HCT116 (cell line): ENCODE data around the gene LRRC7. TPM values are rescaled to one million over a fixed set of nuclear protein-coding genes. Genes with fewer than 3 reads are reported as not detected.

ENCODE experiments used
- ATAC-seq: fragments of 200-7000 bp; cut with Tn5 transposase; 2 replicates; pipeline ENCODE4 v1.9.1; 2020; ENCODE audit warnings: mild to moderate bottlenecking, moderate library complexity
- BruUV-seq: library from RNA; stranded (reverse); fragments of 400-500 nt; replicated peaks from 2 replicates; lab custom pipeline; 2021; lab: Mats Ljungman, UMichigan
- CTCF ChIA-PET: fragments of 300-600 bp; sonication (Branson Sonifier 250); formaldehyde crosslinking; loops from one replicate; lab custom pipeline; 2021; ENCODE audit warnings: antibody characterized with exemption; lab: Charles Lee
- POLR2A ChIA-PET: fragments of 300-600, 350-600 bp; sonication (Branson Sonifier 250); formaldehyde crosslinking; loops from one replicate; lab custom pipeline; 2021; ENCODE audit warnings: antibody characterized with exemption; lab: Charles Lee
- RAD21 ChIA-PET, 2 experiments: fragments of 300-600 bp; sonication (Branson Sonifier 250); formaldehyde crosslinking; loops; one replicate each; lab custom pipeline; 2023; ENCODE audit warnings: low total read pairs in 2 of 2; ENCODE audit not compliant: uncharacterized antibody in 2 of 2, unreplicated experiment in 2 of 2, low non-redundant PET in 1 of 2; lab: Charles Lee
- DNase-seq: peaks from one replicate; pipeline ENCODE4 v3.0.0-alpha.2; 2010; ENCODE audit warnings: low read depth, low spot score
- H2AFZ ChIP-seq: fragments of 200-600 bp; shearing (Covaris generic), sonication (generic); 2 replicates; pipeline ENCODE4 v1.6.1; 2017; ENCODE audit warnings: low read depth, mixed run types, mixed read lengths, antibody characterized with exemption, low read length; ENCODE audit not compliant: poor library complexity, severe bottlenecking
- H3K27ac ChIP-seq: 2 replicates; pipeline ENCODE4 v1.5.1; 2012; ENCODE audit warnings: low read depth, low read length
- H3K27me3 ChIP-seq: fragments of 200-600 bp; sonication (generic); 2 replicates; pipeline ENCODE4 v1.6.1; 2016; ENCODE audit warnings: mixed run types, low read length, mixed read lengths; ENCODE audit not compliant: insufficient read depth
- H3K36me3 ChIP-seq, 2 experiments: fragments of 200-500 bp in 1 of 2; fragments of 200-600 bp in 1 of 2; sonication (Bioruptor generic) in 1 of 2; sonication (generic) in 1 of 2; 2 replicates each; pipeline versions ENCODE4 v1.5.1 to v1.6.1; 2014 to 2016; ENCODE audit warnings: low read length in 2 of 2, inconsistent platforms in 1 of 2, mixed read lengths in 1 of 2, mixed run types in 1 of 2; ENCODE audit not compliant: insufficient read depth in 2 of 2, control insufficient read depth in 1 of 2
- H3K4me1 ChIP-seq, 2 experiments: fragments of 200-600 bp in 1 of 2; sonication (generic) in 1 of 2; 2 replicates each; pipeline versions ENCODE4 v1.5.1 to v1.6.1; 2012 to 2017; ENCODE audit warnings: low read length in 2 of 2, inconsistent platforms in 1 of 2, mild to moderate bottlenecking in 1 of 2, mixed read lengths in 1 of 2, mixed run types in 1 of 2, moderate library complexity in 1 of 2; ENCODE audit not compliant: insufficient read depth in 2 of 2, control insufficient read depth in 1 of 2
- H3K4me2 ChIP-seq: fragments of 200-600 bp; sonication (generic); 2 replicates; pipeline ENCODE4 v1.6.1; 2017; ENCODE audit warnings: mixed run types, low read length, mixed read lengths
- H3K4me3 ChIP-seq, 2 experiments: fragments of 200-600 bp in 1 of 2; sonication (generic) in 1 of 2; replicated peaks in 1 of 2; 2 replicates each; pipeline ENCODE4 v1.5.1; 2011 to 2016; ENCODE audit warnings: low read length in 2 of 2, control low read depth in 1 of 2, low read depth in 1 of 2, mild to moderate bottlenecking in 1 of 2, mixed read lengths in 1 of 2, mixed run types in 1 of 2
- H3K79me2 ChIP-seq: fragments of 200-600 bp; sonication (generic); 2 replicates; pipeline ENCODE4 v1.6.1; 2017; ENCODE audit warnings: mild to moderate bottlenecking, mixed run types, low read length, moderate library complexity, mixed read lengths; ENCODE audit not compliant: insufficient read depth
- H3K9ac ChIP-seq: fragments of 200-600 bp; sonication (generic); 2 replicates; pipeline ENCODE4 v1.6.1; 2016; ENCODE audit warnings: low read length, mixed read lengths
- H3K9me2 ChIP-seq: fragments of 200-600 bp; sonication (generic), shearing (Covaris generic); 2 replicates; pipeline ENCODE4 v1.6.1; 2017; ENCODE audit warnings: mixed run types, mild to moderate bottlenecking, moderate library complexity; ENCODE audit not compliant: insufficient read depth
- H3K9me3 ChIP-seq, 2 experiments: fragments of 200-500 bp in 1 of 2; fragments of 200-600 bp in 1 of 2; sonication (Bioruptor generic) in 1 of 2; sonication (generic) in 1 of 2; 2 replicates each; pipeline ENCODE4 v1.6.1; 2014 to 2017; ENCODE audit warnings: low read length in 2 of 2, mixed read lengths in 2 of 2, inconsistent platforms in 1 of 2, low read depth in 1 of 2, mild to moderate bottlenecking in 1 of 2, mixed run types in 1 of 2, moderate library complexity in 1 of 2; ENCODE audit not compliant: control insufficient read depth in 1 of 2, insufficient read depth in 1 of 2
- H4K20me1 ChIP-seq: fragments of 200-600 bp; sonication (generic), shearing (Covaris generic); 2 replicates; pipeline ENCODE4 v1.6.1; 2017; ENCODE audit warnings: mixed run types, mild to moderate bottlenecking, moderate library complexity; ENCODE audit not compliant: insufficient read depth
- ATF3 ChIP-seq: IDR thresholded peaks from 2 replicates; pipeline ENCODE4 v1.6.1; 2012
- CBX3 ChIP-seq: IDR thresholded peaks from 2 replicates; pipeline ENCODE4 v1.6.1; 2012; ENCODE audit warnings: low read depth
- ELF1 ChIP-seq: IDR thresholded peaks from 2 replicates; pipeline ENCODE4 v1.6.1; 2012; ENCODE audit warnings: low read depth, borderline replicate concordance
- EZH2 ChIP-seq: fragments of 200-600 bp; sonication (generic); IDR thresholded peaks from 2 replicates; pipeline ENCODE4 v1.6.1; 2017; ENCODE audit warnings: antibody characterized with exemption, mixed run types
- EZH2phosphoT487 ChIP-seq: fragments of 200-600 bp; IDR thresholded peaks from 2 replicates; pipeline ENCODE4 v1.6.1; 2018; ENCODE audit warnings: antibody characterized with exemption, borderline replicate concordance
- FOSL1 ChIP-seq: IDR thresholded peaks from 2 replicates; pipeline ENCODE4 v1.6.1; 2012; ENCODE audit warnings: low read depth
- JUND ChIP-seq: IDR thresholded peaks from 2 replicates; pipeline ENCODE4 v1.6.1; 2012
- MAX ChIP-seq: IDR thresholded peaks from 2 replicates; pipeline ENCODE4 v1.6.1; 2012
- POLR2A ChIP-seq: IDR thresholded peaks from 2 replicates; pipeline ENCODE4 v1.7.0; 2011; ENCODE audit warnings: borderline replicate concordance; ENCODE audit not compliant: insufficient read depth, insufficient read length; ENCODE audit errors: extremely low read depth
- POLR2AphosphoS5 ChIP-seq: IDR thresholded peaks from 2 replicates; pipeline ENCODE4 v1.6.1; 2011; ENCODE audit warnings: mild to moderate bottlenecking, low read depth, low read length, moderate library complexity
- RAD21 ChIP-seq: IDR thresholded peaks from 2 replicates; pipeline ENCODE4 v1.6.1; 2012; ENCODE audit warnings: low read depth, mild to moderate bottlenecking
- SIN3A ChIP-seq: IDR thresholded peaks from 2 replicates; pipeline ENCODE4 v1.6.1; 2012; ENCODE audit warnings: low read depth
- SP1 ChIP-seq: IDR thresholded peaks from 2 replicates; pipeline ENCODE4 v1.6.1; 2012; ENCODE audit warnings: low read depth
- SRF ChIP-seq: IDR thresholded peaks from 2 replicates; pipeline ENCODE4 v1.6.1; 2012; ENCODE audit warnings: low read depth
- TCF7L2 ChIP-seq: IDR thresholded peaks from 2 replicates; pipeline ENCODE4 v1.7.0; 2011; ENCODE audit warnings: borderline replicate concordance, inconsistent platforms; ENCODE audit not compliant: insufficient read depth, insufficient read length; ENCODE audit errors: extremely low read depth
- YY1 ChIP-seq: IDR thresholded peaks from 2 replicates; pipeline ENCODE4 v1.6.1; 2011; ENCODE audit warnings: low read length, low read depth, moderate library complexity, mild to moderate bottlenecking; ENCODE audit not compliant: insufficient replicate concordance; ENCODE audit errors: extremely low read depth
- ZFX ChIP-seq: fragments of 450-650 bp; IDR thresholded peaks from 2 replicates; pipeline ENCODE4 v1.6.1; 2017
- ZNF274 ChIP-seq: fragments of 200-500 bp; sonication (Bioruptor generic); IDR thresholded peaks from 2 replicates; pipeline ENCODE4 v1.6.1; 2014; ENCODE audit warnings: mild to moderate bottlenecking, low read depth, low read length, inconsistent platforms
- intact Hi-C: fragments of 100-400 bp; cut with micrococcal nuclease; formaldehyde crosslinking; loops from 2 replicates; pipeline ENCODE4 v1.10.0; 2022
- total RNA-seq: library from RNA; stranded (reverse); gene quantifications from one replicate; pipeline ENCODE4 v1.2.1, GENCODE V29; 2021; ENCODE audit not compliant: unreplicated experiment
- TF ChIP-seq, protein P1 (sequence below): IDR thresholded peaks from 2 replicates; pipeline ENCODE4 v1.6.1; 2012; ENCODE audit warnings: low read depth
- TF ChIP-seq, protein P2 (sequence below): IDR thresholded peaks from 2 replicates; pipeline ENCODE4 v1.6.1; 2011; ENCODE audit warnings: mild to moderate bottlenecking, low read length, moderate library complexity; ENCODE audit not compliant: insufficient replicate concordance; ENCODE audit errors: extremely low read depth

The LRRC7 gene
- total RNA-seq, 1 experiment from 2014 or later = not detected

DNA sequence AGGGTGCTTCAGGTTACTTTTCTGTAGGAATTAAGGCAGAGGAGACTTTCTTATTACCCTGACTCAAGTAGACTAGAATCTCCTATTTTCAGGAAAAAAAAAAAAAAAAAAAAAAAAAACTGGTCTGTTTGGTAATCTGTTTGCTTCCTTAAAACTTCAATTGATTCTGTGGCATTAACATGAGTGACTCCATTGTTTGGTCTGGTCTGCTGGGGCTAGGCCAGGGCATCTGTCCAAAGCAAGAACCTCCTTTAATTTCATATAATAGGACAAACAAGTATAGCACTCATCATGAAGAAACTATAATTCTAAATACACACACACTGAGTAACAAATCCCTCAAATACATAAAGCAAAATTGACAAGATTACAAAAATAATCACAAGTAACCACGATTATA, 32.9 kb upstream of the LRRC7 start:
- intact Hi-C loops = no loop called here
- H3K79me2 ChIP-seq = no peaks in the 10 kb centered on the region
- DNase-seq (no peak), ATAC-seq (no peak)
- H3K4me1 ChIP-seq = no peaks in the 10 kb centered on the region
- no peak overlapping the region for H3K27ac ChIP-seq
- POLR2A ChIA-PET = no interaction called here
- H3K9me2 ChIP-seq = no peaks in the 10 kb centered on the region
- H3K4me3 ChIP-seq = no peak overlapping the region
- no peaks in the 10 kb centered on the region for H3K36me3 ChIP-seq
- H3K9me3 ChIP-seq = no peaks in the 10 kb centered on the region
- no peaks in the 10 kb centered on the region for H4K20me1 ChIP-seq
- no peak overlapping the region for H3K4me2 ChIP-seq
- CTCF ChIA-PET = no interaction called here
- TF ChIP-seq SRF = no peak
- no peak for TF ChIP-seq JUND
- TF ChIP-seq ZFX = no peak
- no peak for TF ChIP-seq EZH2phosphoT487
- TF ChIP-seq ELF1 = no peak
- no peak for TF ChIP-seq MAX
- TF ChIP-seq TCF7L2 = no peak
- TF ChIP-seq FOSL1 = no peak
- TF ChIP-seq, protein P1, sequence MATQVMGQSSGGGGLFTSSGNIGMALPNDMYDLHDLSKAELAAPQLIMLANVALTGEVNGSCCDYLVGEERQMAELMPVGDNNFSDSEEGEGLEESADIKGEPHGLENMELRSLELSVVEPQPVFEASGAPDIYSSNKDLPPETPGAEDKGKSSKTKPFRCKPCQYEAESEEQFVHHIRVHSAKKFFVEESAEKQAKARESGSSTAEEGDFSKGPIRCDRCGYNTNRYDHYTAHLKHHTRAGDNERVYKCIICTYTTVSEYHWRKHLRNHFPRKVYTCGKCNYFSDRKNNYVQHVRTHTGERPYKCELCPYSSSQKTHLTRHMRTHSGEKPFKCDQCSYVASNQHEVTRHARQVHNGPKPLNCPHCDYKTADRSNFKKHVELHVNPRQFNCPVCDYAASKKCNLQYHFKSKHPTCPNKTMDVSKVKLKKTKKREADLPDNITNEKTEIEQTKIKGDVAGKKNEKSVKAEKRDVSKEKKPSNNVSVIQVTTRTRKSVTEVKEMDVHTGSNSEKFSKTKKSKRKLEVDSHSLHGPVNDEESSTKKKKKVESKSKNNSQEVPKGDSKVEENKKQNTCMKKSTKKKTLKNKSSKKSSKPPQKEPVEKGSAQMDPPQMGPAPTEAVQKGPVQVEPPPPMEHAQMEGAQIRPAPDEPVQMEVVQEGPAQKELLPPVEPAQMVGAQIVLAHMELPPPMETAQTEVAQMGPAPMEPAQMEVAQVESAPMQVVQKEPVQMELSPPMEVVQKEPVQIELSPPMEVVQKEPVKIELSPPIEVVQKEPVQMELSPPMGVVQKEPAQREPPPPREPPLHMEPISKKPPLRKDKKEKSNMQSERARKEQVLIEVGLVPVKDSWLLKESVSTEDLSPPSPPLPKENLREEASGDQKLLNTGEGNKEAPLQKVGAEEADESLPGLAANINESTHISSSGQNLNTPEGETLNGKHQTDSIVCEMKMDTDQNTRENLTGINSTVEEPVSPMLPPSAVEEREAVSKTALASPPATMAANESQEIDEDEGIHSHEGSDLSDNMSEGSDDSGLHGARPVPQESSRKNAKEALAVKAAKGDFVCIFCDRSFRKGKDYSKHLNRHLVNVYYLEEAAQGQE = no peak
- TF ChIP-seq SP1 = no peak
- no peak for TF ChIP-seq YY1
- no peak for TF ChIP-seq RAD21
- TF ChIP-seq SIN3A = no peak
- no peak for TF ChIP-seq POLR2A
- TF ChIP-seq POLR2AphosphoS5 = no peak
- TF ChIP-seq ATF3 = no peak
- TF ChIP-seq, protein P2, sequence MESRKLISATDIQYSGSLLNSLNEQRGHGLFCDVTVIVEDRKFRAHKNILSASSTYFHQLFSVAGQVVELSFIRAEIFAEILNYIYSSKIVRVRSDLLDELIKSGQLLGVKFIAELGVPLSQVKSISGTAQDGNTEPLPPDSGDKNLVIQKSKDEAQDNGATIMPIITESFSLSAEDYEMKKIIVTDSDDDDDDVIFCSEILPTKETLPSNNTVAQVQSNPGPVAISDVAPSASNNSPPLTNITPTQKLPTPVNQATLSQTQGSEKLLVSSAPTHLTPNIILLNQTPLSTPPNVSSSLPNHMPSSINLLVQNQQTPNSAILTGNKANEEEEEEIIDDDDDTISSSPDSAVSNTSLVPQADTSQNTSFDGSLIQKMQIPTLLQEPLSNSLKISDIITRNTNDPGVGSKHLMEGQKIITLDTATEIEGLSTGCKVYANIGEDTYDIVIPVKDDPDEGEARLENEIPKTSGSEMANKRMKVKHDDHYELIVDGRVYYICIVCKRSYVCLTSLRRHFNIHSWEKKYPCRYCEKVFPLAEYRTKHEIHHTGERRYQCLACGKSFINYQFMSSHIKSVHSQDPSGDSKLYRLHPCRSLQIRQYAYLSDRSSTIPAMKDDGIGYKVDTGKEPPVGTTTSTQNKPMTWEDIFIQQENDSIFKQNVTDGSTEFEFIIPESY = no peak
- no peak for TF ChIP-seq CBX3
- TF ChIP-seq EZH2 = no peak
- no peak for TF ChIP-seq ZNF274
- RAD21 ChIA-PET = no interaction called here
- no TSS peak for BruUV-seq
- H3K27me3 ChIP-seq = peaks cover 43% of the 10 kb centered on the region
- no peak overlapping the region for H2AFZ ChIP-seq
- H3K9ac ChIP-seq = no peak overlapping the region
